Fibroblast of peridontal ligament (primary cell): ENCODE results near the gene CDC5L.
A peak's percentile ranks its signal among the peaks of the same experiment; 100 is the strongest.

Experiments
- DNase-seq: peaks from one replicate; pipeline ENCODE4 v3.0.0-alpha.2; 2010; ENCODE audit errors: extremely low read depth

Gene CDC5L

GRCh38 chr6:44452725-44453124, 65.2 kb downstream of the CDC5L start:
- DNase-seq, result peak; percentile 79

- no peak for DNase-seq
Observed at GRCh38 chr6:44453146-44453545, 65.6 kb downstream of the CDC5L start.

GRCh38 chr6:44454198-44454597, 66.7 kb downstream of the CDC5L start:
- no peak for DNase-seq

GRCh38 chr6:44456070-44456965, 68.8 kb downstream of the CDC5L start:
- DNase-seq, result peak; percentile 69

GRCh38 chr6:44456966-44457292, 69.4 kb downstream of the CDC5L start:
- DNase-seq, result no peak

DNA sequence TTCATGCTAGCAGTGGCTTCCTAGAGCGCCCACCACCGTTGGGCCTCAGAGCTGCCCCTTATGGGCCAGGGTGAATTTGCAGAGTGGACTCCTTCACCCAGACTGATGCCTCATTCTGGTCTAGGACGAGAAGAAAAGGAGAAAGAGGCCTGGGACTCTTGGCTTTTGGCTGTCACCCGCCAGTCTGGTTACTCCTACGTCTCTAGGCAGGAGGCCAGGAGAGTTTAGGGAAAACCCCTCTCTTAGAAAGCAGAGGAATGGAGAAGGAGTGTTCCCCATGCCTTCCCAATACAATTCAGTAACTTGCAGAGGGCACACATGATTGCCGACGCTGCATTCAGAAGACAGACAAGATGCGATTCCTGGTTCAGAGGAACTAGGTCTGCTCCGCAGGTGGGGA, 70.1 kb downstream of the CDC5L start:
- no peak for DNase-seq

DNA sequence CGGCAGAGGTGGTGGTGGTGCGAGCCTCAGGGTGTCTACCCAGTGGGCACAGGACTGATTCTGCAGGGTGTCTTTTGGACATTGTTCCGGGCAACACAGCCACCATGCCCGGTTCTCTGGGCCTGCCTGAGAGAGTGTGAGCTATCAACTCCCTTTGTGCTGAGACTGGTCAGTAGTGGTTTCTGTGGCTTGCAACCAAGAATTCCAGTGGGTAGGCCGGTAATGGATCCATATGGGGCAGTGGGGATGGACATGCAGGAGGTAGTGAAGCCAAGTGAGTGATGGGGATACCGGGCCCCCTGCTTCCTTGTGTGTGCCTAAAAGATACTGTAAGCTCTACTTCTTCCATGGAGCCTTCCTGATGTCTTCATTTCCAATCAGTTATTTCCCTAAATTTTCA, 71.0 kb downstream of the CDC5L start:
- no peak for DNase-seq

GRCh38 chr6:44462335-44462734, 74.8 kb downstream of the CDC5L start:
- no peak for DNase-seq

- DNase-seq, result no peak
Observed at GRCh38 chr6:44462797-44463727, 75.6 kb downstream of the CDC5L start.

DNA sequence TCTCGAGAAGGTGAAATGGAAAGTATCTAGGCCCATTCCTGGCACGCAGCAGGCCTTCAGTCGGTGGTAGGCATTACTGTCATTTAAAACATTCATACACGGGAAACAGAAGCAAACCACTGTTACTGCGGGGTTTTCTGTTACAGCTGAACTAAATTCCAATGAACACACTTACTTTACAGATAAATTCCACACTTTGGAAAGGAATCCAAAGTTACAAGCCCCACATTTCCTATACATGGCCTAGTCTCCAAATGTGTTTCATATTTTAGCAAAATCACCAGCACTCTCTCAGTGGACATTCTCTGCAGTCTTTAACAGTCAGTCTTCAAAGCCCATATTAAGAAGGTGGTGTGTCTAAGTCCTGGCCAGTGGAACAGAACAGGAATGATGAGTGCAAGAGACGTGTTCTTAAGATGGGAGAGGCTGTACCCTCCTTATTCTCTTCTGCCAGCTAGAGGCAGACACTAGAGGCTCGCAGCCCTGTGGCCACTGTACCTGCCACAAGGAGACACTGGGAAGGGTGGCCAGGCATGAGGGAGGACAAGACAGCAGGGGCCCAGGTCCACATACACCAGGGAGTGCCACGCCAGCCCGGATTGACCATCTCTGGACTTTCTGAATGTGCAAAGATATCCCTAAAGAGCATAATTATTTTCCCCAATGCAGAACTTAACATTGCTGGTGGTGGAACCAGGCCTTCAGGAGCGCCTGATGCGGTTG, 76.4 kb downstream of the CDC5L start:
- peak; percentile 16 for DNase-seq

- peak; percentile 61 for DNase-seq
Observed at GRCh38 chr6:44464527-44465310, 77.2 kb downstream of the CDC5L start.

GRCh38 chr6:44466955-44467354, 79.4 kb downstream of the CDC5L start:
- no peak for DNase-seq

GRCh38 chr6:44468835-44469234, 81.3 kb downstream of the CDC5L start:
- no peak for DNase-seq

DNA sequence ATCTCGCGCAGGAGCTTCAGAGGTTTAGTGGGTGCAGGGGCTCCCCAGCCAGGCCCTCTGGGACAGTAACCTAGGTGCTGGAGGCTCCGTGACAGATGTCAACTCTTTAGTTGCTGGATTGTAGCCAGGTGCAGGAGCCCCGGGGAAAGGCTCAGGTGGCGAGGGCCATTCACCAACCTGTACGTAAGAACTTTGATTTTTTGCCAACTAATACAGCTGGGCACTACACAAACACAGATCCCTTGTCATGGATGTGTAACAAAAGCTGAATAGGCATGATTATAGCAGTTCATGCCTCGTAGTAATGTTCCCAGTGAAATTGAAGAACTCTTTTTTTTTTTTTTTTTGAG, 82.6 kb downstream of the CDC5L start:
- DNase-seq, result no peak

GRCh38 chr6:44470746-44471145, 83.2 kb downstream of the CDC5L start:
- DNase-seq, result no peak

DNA sequence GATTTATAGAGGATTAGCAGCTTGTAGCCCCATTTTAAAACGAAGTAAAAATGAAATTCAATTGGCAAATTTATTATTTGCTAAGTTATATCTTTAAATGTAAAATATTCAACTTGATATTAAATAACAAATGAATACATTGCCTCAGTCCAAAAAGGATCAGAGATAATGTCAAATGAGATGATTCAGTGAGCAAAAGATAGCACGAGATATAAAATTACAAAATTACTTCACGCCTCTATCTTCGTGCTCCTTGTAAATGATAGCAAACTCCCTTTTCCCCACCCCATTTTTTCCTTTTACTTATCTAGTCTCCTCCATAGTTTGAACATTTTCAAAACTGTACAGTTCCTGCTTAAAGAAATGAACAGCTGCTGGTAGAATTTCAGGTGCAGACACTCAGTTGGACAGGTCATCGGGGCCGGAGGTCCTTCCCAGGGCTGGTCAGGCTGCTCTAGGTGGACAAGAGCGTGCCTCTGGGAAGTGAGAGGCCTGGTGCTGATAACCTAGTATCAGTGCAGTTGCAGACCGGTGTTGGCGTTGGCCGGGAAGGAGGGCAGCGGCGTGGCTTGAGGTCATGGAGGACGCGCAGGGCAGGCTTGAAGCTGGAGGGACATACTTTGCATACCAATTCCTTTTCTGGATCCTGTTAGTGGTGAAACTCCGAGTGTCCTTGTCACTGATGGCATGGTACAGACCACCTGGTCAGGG, 83.9 kb downstream of the CDC5L start:
- no peak for DNase-seq

- DNase-seq, result no peak
Observed at GRCh38 chr6:44472250-44472945, 84.9 kb downstream of the CDC5L start.

- DNase-seq, result no peak
Observed at GRCh38 chr6:44473393-44474189, 86.1 kb downstream of the CDC5L start.

DNA sequence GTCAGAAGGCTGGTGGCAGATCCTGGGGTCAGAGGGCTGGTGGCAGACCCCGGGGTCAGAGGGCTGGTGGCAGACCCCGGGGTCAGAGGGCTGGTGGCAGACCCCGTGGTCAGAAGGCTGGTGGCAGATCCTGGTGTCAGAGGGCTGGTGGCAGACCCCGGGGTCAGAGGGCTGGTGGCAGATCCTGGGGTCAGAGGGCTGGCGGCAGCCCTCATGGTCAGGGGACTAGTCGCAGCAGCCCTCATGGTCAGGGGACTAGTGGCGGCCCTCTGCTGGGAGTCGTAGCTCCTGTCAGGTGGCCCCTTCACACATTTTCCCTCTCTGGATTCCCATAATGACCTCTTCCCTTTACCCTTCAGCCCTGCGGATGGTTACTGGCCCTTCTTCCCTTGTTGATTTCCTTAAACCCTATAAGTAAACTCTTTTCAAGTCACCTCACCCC, 86.7 kb downstream of the CDC5L start:
- no peak for DNase-seq
